IMR-90 (cell line): ENCODE measurements around the gene OR51B2. TPM values are rescaled to one million over a fixed set of nuclear protein-coding genes. Genes with fewer than 3 reads are reported as not detected.
A peak's percentile ranks its signal among the peaks of the same experiment; 100 is the strongest.

Experiments used
- ATAC-seq: fragments of 200-7000 bp; cut with Tn5 transposase; 2 replicates; pipeline ENCODE4 v1.9.1; 2020; ENCODE audit warnings: low read depth, mild to moderate bottlenecking, moderate library complexity
- BruUV-seq: library from RNA; stranded (reverse); fragments of 400-500 nt; replicated peaks from 2 replicates; lab custom pipeline; 2021; lab: Mats Ljungman, UMichigan
- CTCF ChIA-PET: fragments of 300-600 bp; formaldehyde crosslinking; extraction: SDS; loops from one replicate; lab custom pipeline; 2021; ENCODE audit warnings: antibody characterized with exemption; lab: Yijun Ruan, JAX
- POLR2A ChIA-PET: fragments of 300-600 bp; sonication (Branson Sonifier 250); formaldehyde crosslinking; loops from one replicate; lab custom pipeline; 2022; ENCODE audit warnings: antibody characterized with exemption; ENCODE audit not compliant: unreplicated experiment; lab: Charles Lee
- DNase-seq: peaks from one replicate; pipeline ENCODE4 v3.0.0; 2013
- H2AFZ ChIP-seq: replicated peaks from 2 replicates; pipeline ENCODE3; 2013; ENCODE audit warnings: low read length, mild to moderate bottlenecking; ENCODE audit not compliant: poor library complexity
- H2AK5ac ChIP-seq: 2 replicates; pipeline ENCODE4 v1.6.1; 2013; ENCODE audit warnings: low read depth, low read length, inconsistent platforms
- H2AK9ac ChIP-seq: replicated peaks from 2 replicates; pipeline ENCODE3; 2013; ENCODE audit warnings: mild to moderate bottlenecking, low read depth, low read length, moderate library complexity; ENCODE audit not compliant: poor library complexity
- H2BK120ac ChIP-seq: 2 replicates; pipeline ENCODE4 v1.6.1; 2013; ENCODE audit warnings: low read depth, low read length, inconsistent platforms
- H2BK15ac ChIP-seq: 3 replicates; pipeline ENCODE4 v1.6.1; 2013; ENCODE audit warnings: low read depth, low read length, inconsistent platforms
- H2BK20ac ChIP-seq: 2 replicates; pipeline ENCODE4 v1.6.1; 2013; ENCODE audit warnings: low read depth, mild to moderate bottlenecking, inconsistent platforms, low read length, moderate library complexity
- H2BK5ac ChIP-seq: 2 replicates; pipeline ENCODE4 v1.6.1; 2013; ENCODE audit warnings: mild to moderate bottlenecking, low read depth, low read length, inconsistent platforms; ENCODE audit not compliant: poor library complexity, severe bottlenecking
- H3K14ac ChIP-seq: replicated peaks from 2 replicates; pipeline ENCODE4 v1.6.1; 2013; ENCODE audit warnings: low read depth, low read length, inconsistent platforms
- H3K18ac ChIP-seq: 2 replicates; pipeline ENCODE4 v1.6.1; 2013; ENCODE audit warnings: low read depth, low read length, control low read depth
- H3K23ac ChIP-seq: 2 replicates; pipeline ENCODE4 v1.6.1; 2013; ENCODE audit warnings: low read depth, low read length, inconsistent platforms
- H3K27ac ChIP-seq: 2 replicates; pipeline ENCODE4 v1.5.1; 2013; ENCODE audit warnings: mild to moderate bottlenecking, control low read depth, low read length; ENCODE audit not compliant: insufficient read depth
- H3K27me3 ChIP-seq: 2 replicates; pipeline ENCODE4 v1.6.1; 2013; ENCODE audit warnings: low read length; ENCODE audit not compliant: control insufficient read depth, insufficient read depth
- H3K36me3 ChIP-seq: 2 replicates; pipeline ENCODE4 v1.6.1; 2013; ENCODE audit warnings: low read length, mixed read lengths; ENCODE audit not compliant: control insufficient read depth, insufficient read depth
- H3K4ac ChIP-seq: 2 replicates; pipeline ENCODE4 v1.6.1; 2013; ENCODE audit warnings: low read depth, low read length, inconsistent platforms
- H3K4me1 ChIP-seq: 2 replicates; pipeline ENCODE4 v1.6.1; 2013; ENCODE audit warnings: low read length, mixed read lengths; ENCODE audit not compliant: control insufficient read depth, insufficient read depth
- H3K4me2 ChIP-seq: 2 replicates; pipeline ENCODE4 v1.6.1; 2013; ENCODE audit warnings: low read depth, mild to moderate bottlenecking, control low read depth, low read length, moderate library complexity
- H3K4me3 ChIP-seq: 2 replicates; pipeline ENCODE4 v1.5.1; 2013; ENCODE audit warnings: low read depth, mild to moderate bottlenecking, control low read depth, low read length, moderate library complexity; ENCODE audit not compliant: insufficient read depth
- H3K56ac ChIP-seq: 2 replicates; pipeline ENCODE4 v1.6.1; 2013; ENCODE audit warnings: low read length, inconsistent platforms; ENCODE audit not compliant: insufficient read depth; ENCODE audit errors: extremely low read depth
- H3K79me1 ChIP-seq, 2 experiments: 2 replicates each; pipeline ENCODE4 v1.6.1; 2013; ENCODE audit warnings: low read length in 2 of 2, inconsistent platforms in 1 of 2, low read depth in 1 of 2
- H3K9ac ChIP-seq: 2 replicates; pipeline ENCODE4 v1.6.1; 2013; ENCODE audit warnings: low read depth, low read length, control low read depth
- H3K9me1 ChIP-seq: 2 replicates; pipeline ENCODE4 v1.6.1; 2013; ENCODE audit warnings: low read length, inconsistent platforms; ENCODE audit not compliant: insufficient read depth
- H3K9me3 ChIP-seq: 2 replicates; pipeline ENCODE4 v1.6.1; 2013; ENCODE audit warnings: low read length; ENCODE audit not compliant: control insufficient read depth, insufficient read depth
- H4K20me1 ChIP-seq: 2 replicates; pipeline ENCODE4 v1.6.1; 2013; ENCODE audit warnings: low read length, inconsistent platforms; ENCODE audit not compliant: insufficient read depth
- H4K5ac ChIP-seq: 2 replicates; pipeline ENCODE4 v1.6.1; 2013; ENCODE audit warnings: mild to moderate bottlenecking, low read depth, low read length, control low read depth
- H4K8ac ChIP-seq, 2 experiments: 2 replicates each; pipeline ENCODE4 v1.6.1; 2013; ENCODE audit warnings: low read depth in 2 of 2, low read length in 2 of 2, control low read depth in 1 of 2, inconsistent platforms in 1 of 2
- H4K91ac ChIP-seq: 2 replicates; pipeline ENCODE4 v1.6.1; 2013; ENCODE audit warnings: low read depth, low read length, inconsistent platforms; ENCODE audit not compliant: insufficient read depth
- BHLHE40 ChIP-seq: fragments of 150-350 bp; IDR thresholded peaks from 2 replicates; pipeline ENCODE4 v1.6.1; 2016; ENCODE audit warnings: mild to moderate bottlenecking, low read depth, low read length
- CEBPB ChIP-seq: IDR thresholded peaks from 2 replicates; pipeline ENCODE4 v1.6.1; 2012; ENCODE audit warnings: low read depth, low read length, improper control_type of control experiment
- CHD1 ChIP-seq: IDR thresholded peaks from 2 replicates; pipeline ENCODE4 v1.6.1; 2012; ENCODE audit warnings: low read depth, low read length, improper control_type of control experiment
- FOS ChIP-seq: fragments of 150-350 bp; IDR thresholded peaks from 2 replicates; pipeline ENCODE4 v1.6.1; 2016; ENCODE audit warnings: low read depth, low read length
- MAFK ChIP-seq: IDR thresholded peaks from 2 replicates; pipeline ENCODE4 v1.6.1; 2012; ENCODE audit warnings: low read depth, low read length, improper control_type of control experiment
- MAZ ChIP-seq: IDR thresholded peaks from 2 replicates; pipeline ENCODE4 v1.6.1; 2012; ENCODE audit warnings: low read depth, mild to moderate bottlenecking, low read length, improper control_type of control experiment, moderate library complexity, borderline replicate concordance
- MXI1 ChIP-seq: IDR thresholded peaks from 2 replicates; pipeline ENCODE4 v1.6.1; 2012; ENCODE audit warnings: low read depth, mild to moderate bottlenecking, low read length, moderate library complexity, borderline replicate concordance
- NFE2L2 ChIP-seq: fragments of 150-350 bp; IDR thresholded peaks from 2 replicates; pipeline ENCODE4 v1.6.1; 2016; ENCODE audit warnings: low read depth, mild to moderate bottlenecking, low read length
- POLR2A ChIP-seq: IDR thresholded peaks from 2 replicates; pipeline ENCODE4 v1.6.1; 2012; ENCODE audit warnings: mild to moderate bottlenecking, low read depth, low read length
- RAD21 ChIP-seq: IDR thresholded peaks from 2 replicates; pipeline ENCODE4 v1.6.1; 2012; ENCODE audit warnings: low read length, improper control_type of control experiment
- RCOR1 ChIP-seq: IDR thresholded peaks from 2 replicates; pipeline ENCODE4 v1.6.1; 2012; ENCODE audit warnings: mild to moderate bottlenecking, low read length, improper control_type of control experiment; ENCODE audit not compliant: insufficient replicate concordance
- RFX5 ChIP-seq: IDR thresholded peaks from 2 replicates; pipeline ENCODE4 v1.8.0; 2012; ENCODE audit warnings: low read depth, mild to moderate bottlenecking, low read length, moderate library complexity
- SMC3 ChIP-seq: fragments of 150-350 bp; IDR thresholded peaks from 2 replicates; pipeline ENCODE4 v1.6.1; 2016; ENCODE audit warnings: low read depth, mild to moderate bottlenecking, antibody characterized with exemption, low read length, moderate library complexity
- WGBS, 2 experiments: methylation state at CpG; one replicate each; pipeline versions ENCODE4 v1.1.5 to v1.1.7; 2013; ENCODE audit warnings: missing lambda C conversion rate in 2 of 2; ENCODE audit not compliant: insufficient read length in 1 of 2; ENCODE audit errors: extremely low coverage in 2 of 2; 5-methylcytosine and 5-hydroxymethylcytosine counted together
- dilution Hi-C: fragments of 300-500 bp; cut with HindIII; formaldehyde crosslinking; loops from one replicate; pipeline ENCODE4 v1.14.3; 2018; ENCODE audit warnings: low sequenced_read_pairs; ENCODE audit not compliant: unreplicated experiment
- in situ Hi-C: fragments of 300-500 bp; cut with MboI; formaldehyde crosslinking; loops from 3 replicates; pipeline ENCODE4 v1.14.3; 2019; ENCODE audit warnings: low sequenced_read_pairs, inconsistent platforms, mixed read lengths
- intact Hi-C: fragments of 100-400 bp; cut with micrococcal nuclease; formaldehyde crosslinking; loops from 2 replicates; pipeline ENCODE4 v1.10.0; 2022
- polyA plus RNA-seq, 3 experiments: library from polyadenylated mRNA; depleted of rRNA; stranded (reverse); fragments of >200 nt; gene quantifications; 2 replicates each; pipeline ENCODE4 v1.2.3, GENCODE V29; 2012; ENCODE audit warnings: low replicate concordance in 1 of 3
- total RNA-seq: library from RNA; depleted of rRNA; stranded (reverse); fragments of >200 nt; gene quantifications from 2 replicates; pipeline ENCODE4 v1.2.3, GENCODE V29; 2012
- TF ChIP-seq, protein P1 (sequence below): conservative IDR thresholded peaks from 2 replicates; pipeline ENCODE4 v1.5.1; 2012; ENCODE audit warnings: mild to moderate bottlenecking, low read depth, low read length, improper control_type of control experiment
- TF ChIP-seq, protein P2 (sequence below): fragments of 150-350 bp; IDR thresholded peaks from 2 replicates; pipeline ENCODE4 v1.6.1; 2016; ENCODE audit warnings: low read depth, mild to moderate bottlenecking, low read length, moderate library complexity, borderline replicate concordance
- TF ChIP-seq, protein P3 (sequence below): fragments of 150-350 bp; IDR thresholded peaks from 2 replicates; pipeline ENCODE4 v1.6.1; 2017; ENCODE audit warnings: mild to moderate bottlenecking, antibody characterized with exemption, low read length, low read depth

OR51B2 gene
- total and polyA plus RNA-seq, 2 of the 4 experiments (the other 2 are of a cell fraction): not detected

DNA sequence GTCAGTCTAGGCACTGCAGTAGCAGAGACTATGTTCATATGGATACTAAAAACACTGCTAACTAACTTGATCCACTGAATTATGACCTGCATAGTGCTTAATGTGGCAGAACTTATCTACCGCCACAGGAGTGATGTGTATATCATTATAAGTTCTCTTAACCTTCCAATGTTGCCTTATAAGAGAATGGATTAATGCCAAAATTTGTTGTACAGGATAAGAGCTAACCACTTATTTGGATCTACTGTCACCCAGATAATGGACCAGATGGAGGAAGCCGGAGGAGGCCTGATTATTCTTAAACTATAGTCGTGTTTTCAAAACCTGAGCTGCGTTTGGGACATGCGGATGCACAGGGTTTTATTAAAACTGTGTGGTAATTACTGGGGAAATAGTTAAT, 20.5 kb downstream of the OR51B2 start:
- no peak overlapping the region; the same call in 1 of the 2 replicates for H2AK5ac ChIP-seq
- peaks cover 4% of the 10 kb centered on the region; the same call in 1 of the 2 replicates for H3K4me1 ChIP-seq
- no CpG with 5 or more reads among the region's 5 CpGs for WGBS, 2 experiments
- no peak overlapping the region for H2BK20ac ChIP-seq
- no peak overlapping the region for H3K23ac ChIP-seq
- ChIA-PET POLR2A (no interaction called here), CTCF (interaction anchor here (0.6 to 1.2 kb wide), 2 partner anchors 62 to 100 kb away, joined by 3 to 4 read pairs; no protein-coding TSS in a partner anchor)
- no peak overlapping the region; the same call in 1 of the 2 replicates for H3K14ac ChIP-seq
- in situ Hi-C loops: no loop called here
- no TSS peak for BruUV-seq
- ATAC-seq: no peak
- no peak overlapping the region for H3K27ac ChIP-seq
- peak overlapping the region; percentile 49; the same call in 1 of the 2 replicates for H2BK120ac ChIP-seq
- no peaks in the 10 kb centered on the region for H3K36me3 ChIP-seq
- H4K5ac ChIP-seq: peak overlapping the region; percentile 78; the same call in 1 of the 2 replicates
- H3K18ac ChIP-seq: peak overlapping the region; percentile 89; the same call in 1 of the 2 replicates
- DNase-seq: no peak
- H4K91ac ChIP-seq: 0 out of 2 replicates have a peak overlapping the region, but pooled peaks have one; percentile 61
- TF ChIP-seq, protein P1, sequence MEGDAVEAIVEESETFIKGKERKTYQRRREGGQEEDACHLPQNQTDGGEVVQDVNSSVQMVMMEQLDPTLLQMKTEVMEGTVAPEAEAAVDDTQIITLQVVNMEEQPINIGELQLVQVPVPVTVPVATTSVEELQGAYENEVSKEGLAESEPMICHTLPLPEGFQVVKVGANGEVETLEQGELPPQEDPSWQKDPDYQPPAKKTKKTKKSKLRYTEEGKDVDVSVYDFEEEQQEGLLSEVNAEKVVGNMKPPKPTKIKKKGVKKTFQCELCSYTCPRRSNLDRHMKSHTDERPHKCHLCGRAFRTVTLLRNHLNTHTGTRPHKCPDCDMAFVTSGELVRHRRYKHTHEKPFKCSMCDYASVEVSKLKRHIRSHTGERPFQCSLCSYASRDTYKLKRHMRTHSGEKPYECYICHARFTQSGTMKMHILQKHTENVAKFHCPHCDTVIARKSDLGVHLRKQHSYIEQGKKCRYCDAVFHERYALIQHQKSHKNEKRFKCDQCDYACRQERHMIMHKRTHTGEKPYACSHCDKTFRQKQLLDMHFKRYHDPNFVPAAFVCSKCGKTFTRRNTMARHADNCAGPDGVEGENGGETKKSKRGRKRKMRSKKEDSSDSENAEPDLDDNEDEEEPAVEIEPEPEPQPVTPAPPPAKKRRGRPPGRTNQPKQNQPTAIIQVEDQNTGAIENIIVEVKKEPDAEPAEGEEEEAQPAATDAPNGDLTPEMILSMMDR: no peak
- TF ChIP-seq CEBPB (no peak), POLR2A (no peak), MXI1 (no peak), RFX5 (no peak), BHLHE40 (no peak), RAD21 (no peak), RCOR1 (no peak), FOS (no peak), NFE2L2 (no peak), MAFK (no peak), MAZ (no peak), SMC3 (no peak), CHD1 (no peak)
- TF ChIP-seq, protein P2, sequence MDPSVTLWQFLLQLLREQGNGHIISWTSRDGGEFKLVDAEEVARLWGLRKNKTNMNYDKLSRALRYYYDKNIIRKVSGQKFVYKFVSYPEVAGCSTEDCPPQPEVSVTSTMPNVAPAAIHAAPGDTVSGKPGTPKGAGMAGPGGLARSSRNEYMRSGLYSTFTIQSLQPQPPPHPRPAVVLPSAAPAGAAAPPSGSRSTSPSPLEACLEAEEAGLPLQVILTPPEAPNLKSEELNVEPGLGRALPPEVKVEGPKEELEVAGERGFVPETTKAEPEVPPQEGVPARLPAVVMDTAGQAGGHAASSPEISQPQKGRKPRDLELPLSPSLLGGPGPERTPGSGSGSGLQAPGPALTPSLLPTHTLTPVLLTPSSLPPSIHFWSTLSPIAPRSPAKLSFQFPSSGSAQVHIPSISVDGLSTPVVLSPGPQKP: no peak
- TF ChIP-seq, protein P3, sequence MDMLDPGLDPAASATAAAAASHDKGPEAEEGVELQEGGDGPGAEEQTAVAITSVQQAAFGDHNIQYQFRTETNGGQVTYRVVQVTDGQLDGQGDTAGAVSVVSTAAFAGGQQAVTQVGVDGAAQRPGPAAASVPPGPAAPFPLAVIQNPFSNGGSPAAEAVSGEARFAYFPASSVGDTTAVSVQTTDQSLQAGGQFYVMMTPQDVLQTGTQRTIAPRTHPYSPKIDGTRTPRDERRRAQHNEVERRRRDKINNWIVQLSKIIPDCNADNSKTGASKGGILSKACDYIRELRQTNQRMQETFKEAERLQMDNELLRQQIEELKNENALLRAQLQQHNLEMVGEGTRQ: no peak
- no peaks in the 10 kb centered on the region for H4K20me1 ChIP-seq
- H3K4me3 ChIP-seq: no peak overlapping the region
- no peak overlapping the region for H3K56ac ChIP-seq
- no peak overlapping the region for H3K4me2 ChIP-seq
- no peak overlapping the region for H2AK9ac ChIP-seq
- H2BK5ac ChIP-seq: peak overlapping the region; percentile 78
- dilution Hi-C loops: no loop called here
- H3K9ac ChIP-seq: no peak overlapping the region
- H3K9me3 ChIP-seq: no peaks in the 10 kb centered on the region
- H2BK15ac ChIP-seq: 0 out of 3 replicates have a peak overlapping the region, but pooled peaks have one; percentile 23
- no peak overlapping the region for H2AFZ ChIP-seq
- H3K4ac ChIP-seq: 0 out of 2 replicates have a peak overlapping the region, but pooled peaks have one; percentile 65
- H3K9me1 ChIP-seq: no peaks in the 10 kb centered on the region; the same call in 1 of the 2 replicates
- H3K79me1 ChIP-seq: no peaks in the 10 kb centered on the region
- H4K8ac ChIP-seq: peak overlapping the region; percentile 6 to 59; a peak in 1 of 4 replicates
- H3K27me3 ChIP-seq: no peaks in the 10 kb centered on the region
- intact Hi-C loops: no loop called here
